Neuron (in vitro differentiated cells): Measurements from ENCODE around the gene EPHB1.

Source experiments
- H2AFZ ChIP-seq: one replicate; pipeline ENCODE4 v1.6.1; 2013; ENCODE audit warnings: low read depth, mild to moderate bottlenecking, inconsistent platforms, low read length, moderate library complexity
- H3K27me3 ChIP-seq: one replicate; pipeline ENCODE4 v1.6.1; 2013; ENCODE audit warnings: low read length; ENCODE audit not compliant: insufficient read depth
- H3K36me3 ChIP-seq: one replicate; pipeline ENCODE4 v1.6.1; 2013; ENCODE audit warnings: low read length; ENCODE audit not compliant: insufficient read depth
- H3K4me1 ChIP-seq: one replicate; pipeline ENCODE4 v1.6.1; 2013; ENCODE audit warnings: low read length; ENCODE audit not compliant: insufficient read depth
- H3K4me3 ChIP-seq: 2 replicates; pipeline ENCODE4 v1.5.1; 2013; ENCODE audit warnings: mild to moderate bottlenecking, low read length, moderate library complexity
- H3K9me3 ChIP-seq: one replicate; pipeline ENCODE4 v1.6.1; 2013; ENCODE audit warnings: low read length

The EPHB1 gene

DNA sequence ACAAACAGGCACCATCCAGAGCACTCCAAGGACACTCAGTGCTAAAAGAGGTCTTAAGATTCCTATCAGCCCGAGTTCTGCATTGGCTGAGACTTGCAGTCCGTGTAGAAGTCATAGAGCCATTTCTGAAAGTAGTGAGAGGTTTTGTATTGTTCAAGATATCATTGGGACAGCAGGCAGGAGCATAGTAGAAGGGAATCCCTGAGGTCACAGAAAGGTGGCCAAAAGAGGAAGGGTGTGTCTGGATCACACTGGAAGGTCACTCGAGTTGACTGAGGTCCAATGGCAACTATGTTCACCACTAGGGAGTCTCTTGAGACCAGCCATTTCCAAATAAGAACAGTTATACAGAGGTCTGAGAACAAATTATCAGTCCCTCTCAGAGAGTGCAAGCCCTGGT is 468.3 kb downstream of the EPHB1 start:
- Histone ChIP-seq H3K27me3 (no peaks in the 10 kb centered on the region), H3K36me3 (no peaks in the 10 kb centered on the region), H2AFZ (no peak overlapping the region), H3K9me3 (no peaks in the 10 kb centered on the region), H3K4me3 (no peak overlapping the region), H3K4me1 (no peaks in the 10 kb centered on the region)

DNA sequence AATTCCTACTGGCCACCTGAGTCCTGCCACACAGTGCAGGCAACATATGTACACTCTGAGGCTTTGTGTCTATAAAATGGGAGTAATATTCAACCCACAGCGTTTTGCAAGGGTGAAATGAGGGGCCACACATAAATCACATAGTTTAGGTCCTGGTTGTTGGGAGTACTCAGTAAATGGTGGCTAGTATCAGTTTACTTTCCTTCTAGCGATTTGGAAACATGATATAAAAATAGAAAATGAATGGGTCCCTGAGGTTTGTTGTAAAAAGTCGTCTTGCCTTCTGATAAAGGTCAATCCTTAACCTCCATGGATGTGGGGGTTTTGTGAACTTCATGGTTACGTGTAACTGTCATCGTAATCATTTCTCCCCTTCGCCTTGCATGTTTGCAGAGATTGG is 472.4 kb downstream of the EPHB1 start:
- Histone ChIP-seq H3K4me3 (no peak overlapping the region), H2AFZ (no peak overlapping the region), H3K4me1 (peaks cover 17% of the 10 kb centered on the region), H3K27me3 (no peaks in the 10 kb centered on the region), H3K9me3 (no peaks in the 10 kb centered on the region), H3K36me3 (no peaks in the 10 kb centered on the region)

DNA sequence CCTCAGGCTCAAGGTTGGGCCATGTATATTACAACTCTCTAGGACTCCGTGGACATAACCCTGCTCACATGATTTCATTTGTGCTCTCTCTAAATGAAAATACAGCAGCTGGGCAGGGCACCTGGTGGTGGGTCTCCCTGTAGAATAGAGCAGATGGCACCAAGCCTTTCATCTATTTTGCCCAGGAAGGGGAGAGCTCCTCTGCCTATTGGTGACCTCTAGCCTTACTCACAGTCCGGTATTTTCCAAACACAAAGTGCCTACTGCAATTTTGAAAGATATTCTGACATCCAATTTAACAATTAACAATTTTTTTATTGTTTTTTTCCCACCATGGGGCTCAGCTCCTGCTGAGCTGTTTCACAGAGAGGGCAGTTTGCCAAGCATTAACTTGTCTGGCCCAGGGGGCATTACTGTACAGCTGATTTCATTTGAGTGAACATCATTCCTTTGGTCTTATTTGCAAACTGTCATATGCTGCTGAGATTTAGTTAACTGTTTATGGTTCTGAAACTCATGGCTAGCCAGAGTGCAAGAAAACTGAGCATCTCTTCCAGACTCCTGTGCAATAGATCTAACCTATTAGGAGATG is 474.0 kb downstream of the EPHB1 start:
- Histone ChIP-seq H3K9me3 (no peaks in the 10 kb centered on the region), H3K27me3 (no peaks in the 10 kb centered on the region), H2AFZ (no peak overlapping the region), H3K4me3 (no peak overlapping the region), H3K36me3 (no peaks in the 10 kb centered on the region), H3K4me1 (peaks cover 18% of the 10 kb centered on the region)

DNA sequence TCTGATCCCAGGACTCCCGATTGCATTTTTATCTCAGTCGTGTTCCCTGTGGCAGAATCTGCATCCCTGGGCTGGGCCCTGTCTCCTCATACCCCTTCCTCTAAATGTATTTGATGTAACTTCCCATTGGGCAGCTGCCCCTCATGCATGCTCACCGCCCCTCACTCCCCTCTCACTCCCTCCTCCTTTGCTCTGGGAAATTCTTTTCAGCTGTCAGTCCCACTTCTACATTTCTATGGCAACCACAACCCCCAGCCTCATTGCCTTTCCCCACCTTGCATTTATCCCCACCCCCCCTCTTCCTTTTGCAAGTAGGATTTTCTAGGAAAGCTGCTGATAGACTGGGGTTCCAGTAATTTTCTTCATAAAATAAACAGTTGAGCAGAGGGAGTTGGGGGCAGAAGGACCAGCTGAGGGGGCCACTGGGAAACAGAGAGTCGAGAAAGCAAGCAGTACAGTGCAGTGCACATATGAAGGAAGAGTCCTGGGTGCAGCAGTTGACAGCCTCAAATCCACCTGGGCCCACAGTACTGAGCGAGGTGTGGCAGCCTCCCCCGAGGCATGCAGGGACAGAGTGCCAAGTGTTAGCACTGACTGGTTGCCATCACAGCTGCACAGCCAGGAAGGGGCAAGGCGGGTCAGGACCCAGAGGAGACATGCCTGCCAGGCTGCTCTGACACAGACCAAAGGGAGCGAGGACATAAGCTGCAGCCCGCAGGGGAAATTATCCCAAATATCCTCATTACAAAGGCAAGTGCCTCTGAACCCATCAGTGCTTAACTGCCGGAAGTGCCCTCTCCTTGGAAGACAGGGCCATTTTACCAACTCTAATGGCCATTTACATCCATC is 476.3 kb downstream of the EPHB1 start:
- Histone ChIP-seq H3K9me3 (no peaks in the 10 kb centered on the region), H3K4me3 (no peak overlapping the region), H3K4me1 (peaks cover 18% of the 10 kb centered on the region), H2AFZ (no peak overlapping the region), H3K27me3 (no peaks in the 10 kb centered on the region), H3K36me3 (no peaks in the 10 kb centered on the region)

DNA sequence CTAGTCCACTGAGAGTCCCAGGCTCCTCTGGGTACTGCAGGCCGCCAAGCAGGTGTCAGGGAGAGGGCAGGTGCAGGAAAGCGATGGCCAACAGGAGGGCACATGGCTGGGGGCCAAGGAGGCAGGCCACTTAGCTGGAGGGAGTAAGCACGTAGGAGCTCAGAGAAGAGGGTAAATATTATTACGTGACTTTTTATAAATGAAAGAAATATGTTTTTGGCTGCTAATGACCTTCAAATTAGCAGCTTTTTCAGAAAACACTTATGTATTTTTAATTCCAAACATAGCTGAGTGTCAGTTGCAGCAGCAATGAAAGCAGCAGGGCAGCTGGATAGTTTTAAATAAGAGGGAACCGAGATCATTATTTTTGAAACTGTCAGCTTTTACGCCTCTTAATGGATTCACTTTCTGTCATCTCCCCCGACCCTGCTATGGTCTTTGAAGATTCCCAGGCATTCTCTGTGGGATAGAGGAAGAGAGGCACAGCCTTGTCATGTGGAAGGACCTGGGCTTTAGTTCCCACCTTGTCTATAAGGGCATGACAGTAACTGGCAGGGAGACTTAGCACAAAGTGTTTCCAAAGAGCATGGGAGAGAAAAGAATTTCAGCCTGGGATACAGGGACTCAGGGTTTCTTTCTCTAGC is 477.1 kb downstream of the EPHB1 start:
- Histone ChIP-seq H3K4me1 (peaks cover 18% of the 10 kb centered on the region), H3K9me3 (no peaks in the 10 kb centered on the region), H3K27me3 (no peaks in the 10 kb centered on the region), H2AFZ (no peak overlapping the region), H3K4me3 (no peak overlapping the region), H3K36me3 (no peaks in the 10 kb centered on the region)

DNA sequence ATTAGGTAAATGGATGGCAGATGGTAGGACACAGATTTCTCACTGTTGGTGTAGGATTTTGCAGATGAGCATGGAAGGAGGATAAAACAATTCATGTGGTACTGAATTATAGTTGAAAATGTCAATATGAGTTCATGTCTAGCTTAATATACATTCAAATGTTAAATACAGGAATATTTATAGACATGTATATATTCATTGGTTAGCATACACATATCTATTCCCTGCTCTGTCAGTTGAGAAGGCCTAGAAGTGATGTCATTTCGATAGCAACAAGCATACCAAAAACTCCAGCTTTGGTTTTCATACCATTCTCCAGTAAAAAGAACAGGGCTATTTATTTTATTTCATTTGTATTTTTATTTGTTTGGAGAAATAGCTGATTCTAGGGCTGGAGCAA is 497.1 kb downstream of the EPHB1 start:
- H3K36me3 ChIP-seq, result no peaks in the 10 kb centered on the region
- no peak overlapping the region for H2AFZ ChIP-seq
- H3K9me3 ChIP-seq, result no peaks in the 10 kb centered on the region
- H3K4me1 ChIP-seq, result no peaks in the 10 kb centered on the region
- H3K4me3 ChIP-seq, result no peak overlapping the region
- H3K27me3 ChIP-seq, result no peaks in the 10 kb centered on the region

DNA sequence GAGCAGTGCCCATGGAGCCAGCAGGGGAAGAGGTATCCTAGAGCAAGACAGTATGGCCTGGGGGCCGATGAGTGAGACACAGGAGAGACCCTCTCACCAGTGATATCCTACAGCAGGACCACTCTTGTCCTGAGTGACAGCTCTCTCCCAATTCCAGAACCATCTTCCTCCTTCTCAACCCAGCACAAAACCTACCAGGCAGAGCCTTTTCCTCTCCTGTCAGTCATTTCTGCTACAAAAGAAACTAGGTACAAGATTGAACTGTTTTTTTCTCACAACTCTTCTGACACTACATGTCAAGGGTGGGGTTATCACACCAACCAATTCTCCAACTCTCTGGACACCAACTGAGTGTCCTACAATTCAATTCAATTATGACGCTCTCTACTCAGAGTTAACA is 506.6 kb downstream of the EPHB1 start:
- Histone ChIP-seq H3K36me3 (no peaks in the 10 kb centered on the region), H3K9me3 (no peaks in the 10 kb centered on the region), H2AFZ (no peak overlapping the region), H3K27me3 (no peaks in the 10 kb centered on the region), H3K4me3 (no peak overlapping the region), H3K4me1 (no peaks in the 10 kb centered on the region)

DNA sequence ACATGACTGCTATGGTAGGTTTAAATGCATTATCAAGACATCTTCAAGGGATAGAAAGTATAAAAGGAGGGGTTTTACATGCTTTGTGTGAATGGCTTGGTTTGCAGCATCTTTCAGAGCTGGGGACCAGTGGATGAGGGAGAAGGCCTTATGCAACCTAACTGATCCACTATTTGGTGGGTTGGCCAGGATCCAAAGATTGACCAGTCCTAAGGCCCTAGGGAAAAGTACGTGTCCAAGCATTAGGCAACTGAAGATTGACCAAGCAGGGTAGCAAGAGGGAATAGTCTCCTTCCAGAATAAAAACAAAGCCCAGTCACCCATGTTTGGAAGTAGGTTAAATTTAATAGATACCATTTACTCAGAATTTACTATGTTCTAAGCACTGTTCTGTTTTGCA is 509.3 kb downstream of the EPHB1 start:
- no peak overlapping the region for H3K4me3 ChIP-seq
- H2AFZ ChIP-seq, result no peak overlapping the region
- H3K4me1 ChIP-seq, result no peaks in the 10 kb centered on the region
- no peaks in the 10 kb centered on the region for H3K9me3 ChIP-seq
- no peaks in the 10 kb centered on the region for H3K36me3 ChIP-seq
- no peaks in the 10 kb centered on the region for H3K27me3 ChIP-seq
